Stimulated activated effector memory CD8-positive, alpha-beta T cell treated with anti-CD3 and anti-CD28 coated beads, Interleukin-12 subunit alpha, Interleukin-12 subunit beta, amount 100 ng/mL, for 72 hours (primary cell): Measurements from ENCODE around the gene B4GALT4.
A peak's percentile ranks its signal among the peaks of the same experiment; 100 is the strongest.
"Not testable (repeated sequence)": the region's sequence is repeated elsewhere in the genome, so short reads cannot be mapped to it uniquely, and the experiment has no call there.

ENCODE experiments used
- ATAC-seq: fragments of 150-1000 bp; cut with Tn5 transposase; 2 replicates; pipeline ENCODE4 v1.10.0; 2021
- DNase-seq, 2 donors: peaks; one replicate each; pipeline ENCODE4 v3.0.0; 2021 to 2022; ENCODE audit warnings: low spot score in 2 of 2
- H3K27ac Mint-ChIP-seq: one replicate; pipeline ENCODE4 v1.8.0; 2022; ENCODE audit warnings: mild to moderate bottlenecking, mixed read lengths
- H3K36me3 Mint-ChIP-seq: one replicate; pipeline ENCODE4 v1.8.0; 2022; ENCODE audit warnings: mild to moderate bottlenecking, mixed read lengths
- H3K4me1 Mint-ChIP-seq: one replicate; pipeline ENCODE4 v1.8.0; 2022; ENCODE audit warnings: mixed read lengths
- H3K4me3 Mint-ChIP-seq: one replicate; pipeline ENCODE4 v1.8.0; 2022; ENCODE audit warnings: mild to moderate bottlenecking, mixed read lengths
- H3K9me3 Mint-ChIP-seq: one replicate; pipeline ENCODE4 v1.8.0; 2022; ENCODE audit warnings: mixed read lengths

The B4GALT4 gene

DNA sequence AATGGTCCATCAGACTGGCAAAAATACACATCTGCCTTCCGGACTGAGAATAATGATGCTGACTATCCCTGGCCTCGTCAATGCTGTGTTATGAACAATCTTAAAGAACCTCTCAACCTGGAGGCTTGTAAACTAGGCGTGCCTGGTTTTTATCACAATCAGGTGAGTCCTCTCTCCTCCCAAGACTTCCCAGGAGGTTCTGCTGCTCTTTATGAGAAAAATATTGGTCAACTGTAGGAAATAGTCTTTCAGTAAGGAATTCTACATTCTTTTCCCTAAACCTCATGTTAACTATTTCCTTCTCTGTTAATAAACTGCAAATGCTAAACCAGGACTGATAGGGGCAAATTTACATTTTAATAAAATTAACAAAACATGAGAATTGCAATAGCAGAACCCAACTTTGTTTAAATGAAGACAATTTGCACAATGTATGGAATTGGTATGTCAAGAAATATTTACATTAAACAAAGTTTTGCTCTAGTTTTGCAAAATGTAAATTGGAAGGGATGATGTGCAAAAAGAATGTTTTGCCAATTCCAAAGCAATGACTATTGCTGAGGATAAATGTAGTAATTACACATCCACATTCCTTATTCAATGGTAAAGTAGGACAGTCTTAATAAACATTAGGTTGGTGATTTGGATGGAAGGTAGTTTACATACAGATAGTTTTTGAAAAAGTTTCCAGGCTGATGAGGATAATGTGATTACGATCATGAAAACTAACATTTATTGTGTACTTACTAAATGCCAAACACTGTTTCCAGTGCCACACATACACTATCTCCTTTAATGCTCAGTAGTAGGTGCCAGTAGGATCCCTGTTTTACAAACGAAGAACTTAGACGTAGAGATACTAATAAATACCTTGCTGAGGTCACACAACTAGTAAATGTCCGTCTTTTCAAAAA lies 46.2 kb downstream of the B4GALT4 start:
- no peak overlapping the region for H3K4me3 Mint-ChIP-seq
- no peaks in the 10 kb centered on the region for H3K4me1 Mint-ChIP-seq
- ATAC-seq (no peak), DNase-seq (no peak)
- H3K27ac Mint-ChIP-seq = no peak overlapping the region
- no peaks in the 10 kb centered on the region for H3K36me3 Mint-ChIP-seq
- H3K9me3 Mint-ChIP-seq = no peaks in the 10 kb centered on the region

DNA sequence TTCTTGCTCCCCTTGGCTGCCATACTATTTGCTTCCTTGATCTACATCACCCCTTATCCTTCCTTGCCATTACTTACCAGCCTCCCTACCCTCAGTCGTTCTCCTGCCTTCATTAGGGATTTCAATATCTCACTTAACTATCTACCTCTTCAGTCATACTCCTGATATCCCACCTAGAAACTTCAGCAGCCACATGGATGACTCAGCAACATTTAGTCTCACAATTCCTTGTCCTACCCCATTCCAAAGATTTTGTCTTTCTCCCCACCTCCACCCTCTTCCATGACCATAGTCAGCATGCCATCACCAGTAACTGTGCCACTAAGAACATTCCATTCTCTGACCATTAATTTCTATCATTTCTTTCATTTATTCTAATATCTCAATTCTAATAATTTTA lies 48.9 kb downstream of the B4GALT4 start:
- Mint-ChIP-seq H3K9me3 (no peaks in the 10 kb centered on the region), H3K4me3 (no peak overlapping the region), H3K36me3 (no peaks in the 10 kb centered on the region), H3K4me1 (no peaks in the 10 kb centered on the region), H3K27ac (no peak overlapping the region)
- no peak for ATAC-seq
- DNase-seq = no peak

DNA sequence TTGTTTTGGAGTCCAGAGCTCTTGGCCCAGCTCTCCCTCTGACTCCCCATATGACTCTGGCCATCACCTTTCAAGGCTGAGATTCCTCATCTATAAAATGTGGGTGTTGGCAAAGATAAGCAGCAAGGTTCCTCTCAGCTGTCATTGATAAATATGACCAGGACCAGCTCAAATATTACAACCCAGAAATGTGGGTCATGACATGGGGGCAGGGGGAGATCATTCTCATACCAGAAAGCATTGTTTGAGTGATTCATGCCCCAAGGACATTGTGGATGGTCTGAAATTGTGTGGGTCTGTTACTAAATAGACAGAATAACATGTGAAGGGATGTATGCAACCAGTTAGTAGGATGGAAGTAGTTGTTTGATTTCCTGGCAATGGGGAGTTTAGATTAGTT lies 53.4 kb downstream of the B4GALT4 start:
- no peak overlapping the region for H3K4me3 Mint-ChIP-seq

DNA sequence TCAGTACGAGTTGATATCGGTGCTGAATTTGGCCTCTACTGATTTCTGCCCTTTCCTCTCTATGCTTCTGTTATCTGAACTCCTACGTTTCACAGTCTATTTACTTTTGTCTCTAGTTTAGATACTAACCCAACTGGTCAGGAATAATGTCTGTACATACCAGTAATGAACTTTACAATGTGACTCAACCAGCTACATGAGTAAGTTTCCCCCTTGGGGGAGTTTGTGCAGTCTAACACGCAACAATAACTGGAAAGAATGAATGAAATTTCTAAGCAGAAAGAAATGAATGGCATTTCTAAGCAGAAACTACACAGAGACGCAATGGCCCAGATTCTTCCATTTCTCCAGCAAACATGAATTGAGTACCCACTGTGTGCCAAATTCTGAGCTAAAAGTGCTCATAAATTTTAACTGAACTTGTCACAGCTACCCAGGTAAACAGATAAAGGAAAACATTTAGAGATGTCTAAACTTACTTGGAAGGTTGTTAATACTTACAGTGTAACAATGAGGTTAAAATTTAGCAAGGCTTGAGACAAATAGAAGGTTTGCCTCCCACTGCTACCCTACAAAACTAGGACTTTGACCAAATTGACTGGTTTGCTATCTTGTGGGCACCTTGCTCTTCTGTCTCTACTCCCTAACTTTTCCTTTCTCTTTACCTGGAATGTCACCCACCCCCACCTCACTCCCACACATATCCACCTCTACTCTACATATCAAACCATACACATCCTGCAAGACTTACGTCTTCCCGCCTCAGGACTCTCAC lies 55.7 kb downstream of the B4GALT4 start:
- DNase-seq (no peak), ATAC-seq (peak; percentile 91)
- Mint-ChIP-seq H3K36me3 (no peaks in the 10 kb centered on the region), H3K27ac (peak overlapping the region; percentile 87), H3K4me1 (peaks cover 25% of the 10 kb centered on the region), H3K9me3 (no peaks in the 10 kb centered on the region), H3K4me3 (peak overlapping the region; percentile 45)

More for the DNA sequence above, 53.4 kb downstream of the B4GALT4 start:
- H3K4me1 Mint-ChIP-seq = peaks cover 25% of the 10 kb centered on the region
- peak overlapping the region; percentile 87 for H3K27ac Mint-ChIP-seq
- DNase-seq (no peak), ATAC-seq (no peak)
- no peaks in the 10 kb centered on the region for H3K36me3 Mint-ChIP-seq
- no peaks in the 10 kb centered on the region for H3K9me3 Mint-ChIP-seq

DNA sequence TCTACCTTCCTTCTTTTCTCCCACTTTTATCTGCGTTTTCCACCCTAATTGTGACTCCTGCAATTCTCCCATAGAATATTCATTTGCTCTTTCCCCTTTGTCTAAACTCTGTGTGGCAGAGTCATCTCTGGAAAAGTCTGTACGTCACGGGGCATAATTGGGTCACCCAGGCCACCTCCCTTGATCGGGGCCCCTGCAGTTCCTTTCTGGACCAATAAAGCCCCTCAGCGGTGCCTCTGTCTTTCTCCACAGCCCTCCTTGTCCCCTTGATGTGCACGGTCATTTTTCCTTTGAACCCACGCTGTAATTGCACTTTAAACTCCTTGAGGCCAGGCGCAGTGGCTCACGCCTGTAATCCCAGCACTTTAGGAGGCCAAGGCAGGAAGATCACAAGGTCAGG lies 56.6 kb downstream of the B4GALT4 start:
- peak overlapping the region; percentile 87 for H3K27ac Mint-ChIP-seq
- H3K4me1 Mint-ChIP-seq = peaks cover 25% of the 10 kb centered on the region
- peak overlapping the region; percentile 45 for H3K4me3 Mint-ChIP-seq
- no peaks in the 10 kb centered on the region for H3K36me3 Mint-ChIP-seq
- peak; percentile 58 for ATAC-seq
- DNase-seq = no peak
- no peaks in the 10 kb centered on the region for H3K9me3 Mint-ChIP-seq

DNA sequence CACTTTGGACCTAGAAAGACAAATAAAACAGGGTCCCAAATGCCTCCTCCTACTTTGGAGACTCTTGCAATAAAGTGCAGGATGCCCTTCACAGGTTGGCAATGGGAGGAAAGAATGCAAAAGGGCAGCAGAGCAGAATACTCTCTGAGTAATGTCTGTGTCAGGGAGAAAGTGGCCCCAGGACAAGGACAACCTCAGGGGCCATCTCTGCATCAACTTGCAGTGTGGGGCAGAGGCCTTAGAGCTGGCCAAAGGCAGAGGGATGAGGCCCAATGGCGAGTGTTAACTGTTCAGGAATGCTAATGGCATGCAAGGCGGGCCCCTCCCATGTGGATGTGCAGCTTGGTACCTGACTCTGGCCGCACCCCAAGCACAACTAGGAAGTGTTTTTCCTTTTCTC lies 58.9 kb downstream of the B4GALT4 start:
- no peak for DNase-seq
- H3K27ac Mint-ChIP-seq = no peak overlapping the region
- H3K36me3 Mint-ChIP-seq = no peaks in the 10 kb centered on the region
- ATAC-seq = no peak
- H3K4me1 Mint-ChIP-seq = peaks cover 25% of the 10 kb centered on the region
- H3K4me3 Mint-ChIP-seq = no peak overlapping the region
- H3K9me3 Mint-ChIP-seq = no peaks in the 10 kb centered on the region

DNA sequence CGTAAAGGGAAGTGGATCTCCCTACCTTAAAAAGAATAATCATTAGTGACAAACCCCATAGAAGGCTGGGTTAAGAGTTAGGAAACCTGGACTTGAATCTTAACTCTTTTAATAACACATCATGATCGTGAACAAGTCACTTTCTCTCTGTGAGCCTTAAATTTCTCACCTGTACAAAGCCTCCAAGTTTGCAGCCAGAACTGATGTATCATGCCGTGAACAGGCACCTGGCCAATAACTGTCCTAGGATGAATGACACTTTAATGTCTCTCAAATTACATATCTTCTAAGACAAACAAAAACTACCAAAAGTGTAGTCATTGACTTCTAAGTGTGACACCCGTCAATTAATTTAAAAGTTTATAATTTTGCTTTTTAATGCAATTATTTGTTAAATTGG lies 63.4 kb downstream of the B4GALT4 start:
- no peak for ATAC-seq
- no peak overlapping the region for H3K4me3 Mint-ChIP-seq
- peaks cover 13% of the 10 kb centered on the region for H3K4me1 Mint-ChIP-seq

DNA sequence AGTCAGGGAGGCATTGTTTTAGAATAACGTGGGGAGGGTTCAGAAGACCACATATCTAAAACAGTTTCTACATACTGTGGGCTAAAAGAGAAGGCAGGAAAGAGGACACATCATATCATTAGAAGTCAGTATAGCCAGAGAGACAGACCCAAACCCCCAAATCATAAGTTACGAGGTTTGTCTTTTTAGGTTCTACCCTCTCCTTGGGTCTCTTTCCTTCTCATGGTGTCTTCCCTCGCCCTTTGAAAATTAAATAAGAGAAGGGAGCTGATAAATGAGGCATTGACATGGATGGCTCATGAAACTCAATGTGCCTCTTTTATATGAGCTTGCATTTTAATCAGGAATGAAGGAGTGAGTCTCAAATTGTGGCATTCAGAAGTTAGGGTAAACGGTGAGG lies 63.9 kb downstream of the B4GALT4 start:
- Mint-ChIP-seq H3K4me3 (no peak overlapping the region), H3K4me1 (peaks cover 13% of the 10 kb centered on the region), H3K36me3 (peaks cover 4% of the 10 kb centered on the region), H3K9me3 (no peaks in the 10 kb centered on the region), H3K27ac (peak overlapping the region; percentile 18)
- no peak for DNase-seq
- no peak for ATAC-seq

More for the DNA sequence above, 63.4 kb downstream of the B4GALT4 start:
- DNase-seq = no peak
- no peak overlapping the region for H3K27ac Mint-ChIP-seq
- no peaks in the 10 kb centered on the region for H3K9me3 Mint-ChIP-seq
- H3K36me3 Mint-ChIP-seq = peaks cover 4% of the 10 kb centered on the region

DNA sequence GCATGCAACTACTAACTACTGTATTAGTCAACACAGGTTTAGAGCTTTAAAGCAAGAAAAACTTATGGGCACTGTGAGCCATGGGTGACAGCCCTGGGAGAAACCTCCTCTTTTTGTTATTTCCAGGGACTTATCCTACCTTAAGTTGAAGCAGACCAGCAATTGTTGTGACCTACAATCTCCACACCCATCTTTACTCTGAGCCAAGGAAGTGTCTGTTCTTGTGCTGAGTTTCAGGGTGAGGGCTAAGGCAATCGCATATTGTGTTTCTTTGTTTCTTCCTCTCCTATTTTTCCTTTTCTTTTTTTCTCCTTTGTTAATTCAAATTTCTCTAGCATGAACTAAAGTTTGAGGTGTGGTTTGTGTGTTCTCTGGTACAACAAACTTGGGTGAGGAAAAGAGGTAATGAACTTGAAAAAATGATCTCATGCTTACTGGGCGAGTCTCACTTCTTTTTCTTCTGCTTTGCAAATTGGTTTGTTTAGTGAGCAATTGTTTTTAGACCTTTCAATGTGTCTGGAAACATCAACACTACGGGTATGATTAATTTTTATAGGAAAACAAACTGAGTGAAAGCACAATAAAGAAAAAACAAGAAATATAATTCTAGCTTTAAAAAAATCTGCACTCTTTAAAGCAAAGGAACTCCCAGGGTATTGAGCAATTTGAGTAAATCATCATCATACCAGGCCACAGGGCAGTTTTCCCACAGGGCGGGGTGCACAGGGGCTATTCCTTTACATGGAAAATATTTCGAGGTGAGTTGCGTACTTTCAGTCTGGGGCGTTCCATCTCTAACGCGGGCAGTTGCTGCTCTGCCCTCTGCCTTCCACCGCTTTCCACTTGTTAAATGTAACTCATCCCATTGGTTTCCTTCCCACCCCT lies 64.6 kb downstream of the B4GALT4 start:
- peaks cover 13% of the 10 kb centered on the region for H3K4me1 Mint-ChIP-seq
- H3K4me3 Mint-ChIP-seq = no peak overlapping the region
- no peak for DNase-seq
- no peaks in the 10 kb centered on the region for H3K9me3 Mint-ChIP-seq
- peak overlapping the region; percentile 18 for H3K27ac Mint-ChIP-seq
- H3K36me3 Mint-ChIP-seq = peaks cover 4% of the 10 kb centered on the region
- ATAC-seq = peak; percentile 55

DNA sequence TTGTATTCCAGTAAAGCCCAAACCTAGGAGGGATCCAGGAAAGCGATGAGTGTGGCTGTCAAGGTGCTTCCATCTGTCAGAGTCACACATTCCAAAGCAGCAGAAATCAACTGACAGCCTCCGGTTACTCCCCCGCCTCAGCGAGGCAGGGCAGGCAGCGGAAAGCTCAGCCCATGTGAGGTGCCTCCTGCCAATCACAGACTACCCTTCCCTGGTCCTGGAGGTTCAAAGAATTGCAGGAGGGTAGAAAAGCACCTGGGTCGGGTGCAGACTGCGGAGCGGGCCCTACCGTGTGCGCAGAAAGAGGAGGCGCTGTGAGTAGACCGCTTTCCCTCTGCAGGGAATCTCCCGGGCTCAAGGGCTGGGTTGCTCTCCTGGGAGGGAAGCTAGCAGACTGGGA lies 67.4 kb downstream of the B4GALT4 start, which contains the start of gene UPK1B:
UPK1B (plus strand) TSS at position 274 of the 400 bp plus-strand sequence. CDS start 13,144 bp downstream, outside the sequence.
- H3K4me1 Mint-ChIP-seq = peaks cover 13% of the 10 kb centered on the region
- no peaks in the 10 kb centered on the region for H3K9me3 Mint-ChIP-seq
- no peak within 1 kb of the TSS for H3K4me3 Mint-ChIP-seq
- no peak for DNase-seq
- ATAC-seq = peak; percentile 8
- H3K36me3 Mint-ChIP-seq = peaks cover 4% of the 10 kb centered on the region
- H3K27ac Mint-ChIP-seq = no peak within 1 kb of the TSS

DNA sequence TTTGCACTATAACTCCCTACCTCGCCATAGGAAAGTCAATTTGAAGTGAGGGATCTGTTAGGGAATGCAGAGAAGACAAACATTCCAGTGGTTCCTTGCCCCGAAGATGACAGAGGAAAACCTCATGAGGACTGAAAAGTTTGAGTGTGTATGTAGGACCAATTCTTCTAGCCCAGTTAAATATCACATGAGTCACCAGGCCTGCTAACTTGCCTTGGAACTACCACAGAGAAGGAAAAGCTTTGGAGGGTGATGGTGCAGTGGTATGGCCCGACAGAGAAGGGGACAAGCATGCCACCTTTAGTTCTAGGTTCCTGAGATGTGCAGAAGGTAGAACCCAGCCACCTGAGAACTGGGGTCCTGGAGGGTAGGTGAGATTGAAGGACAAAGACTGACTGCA lies 69.9 kb downstream of the B4GALT4 start:
- Mint-ChIP-seq H3K36me3 (peaks cover 4% of the 10 kb centered on the region), H3K4me1 (peaks cover 3% of the 10 kb centered on the region), H3K9me3 (no peaks in the 10 kb centered on the region), H3K4me3 (no peak overlapping the region), H3K27ac (no peak overlapping the region)
- DNase-seq (no peak), ATAC-seq (no peak)

DNA sequence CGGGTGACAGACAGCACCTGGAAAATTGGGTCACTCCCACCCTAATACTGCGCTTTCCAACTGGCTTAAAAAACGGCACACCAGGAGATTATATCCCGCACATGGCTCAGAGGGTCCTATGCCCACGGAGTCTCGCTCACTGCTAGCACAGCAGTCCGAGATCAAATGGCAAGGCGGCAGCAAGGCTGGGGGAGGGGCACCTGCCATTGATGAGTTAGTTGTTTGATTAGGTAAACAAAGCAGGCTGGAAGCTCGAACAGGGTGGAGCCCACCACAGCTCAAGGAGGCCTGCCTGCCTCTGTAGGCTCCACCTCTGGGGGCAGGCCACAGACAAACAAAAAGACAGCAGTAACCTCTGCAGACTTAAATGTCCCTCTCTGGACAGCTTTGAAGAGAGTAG lies 75.9 kb downstream of the B4GALT4 start:
- H3K27ac Mint-ChIP-seq = not testable (repeated sequence)

More for the DNA sequence above, 75.9 kb downstream of the B4GALT4 start:
- not testable (repeated sequence) for H3K4me1 Mint-ChIP-seq, DNase-seq, H3K9me3 Mint-ChIP-seq, H3K4me3 Mint-ChIP-seq, ATAC-seq, H3K36me3 Mint-ChIP-seq
